ENCODE measurements around the gene SEMA6B. TPM values are rescaled to one million over a fixed set of nuclear protein-coding genes. Genes with fewer than 3 reads are reported as not detected.
"Not testable (repeated sequence)": the region's sequence is repeated elsewhere in the genome, so short reads cannot be mapped to it uniquely, and the experiment has no call there.

The SEMA6B gene
- total RNA-seq, result not detected

GRCh38 chr19:4559569-4559968 lies at the start of gene SEMA6B:
TSS of gene SEMA6B (minus strand) at chr19:4559684. CDS start at chr19:4558457, 1,227 bp downstream.
- ChIA-PET POLR2A (no interaction called here), CTCF (interaction anchor here (0.6 to 2.7 kb wide), 5 partner anchors 10 to 327 kb away, joined by 3 to 10 read pairs (median 3); no protein-coding TSS in a partner anchor)

GRCh38 chr19:4606921-4607678 lies 47.6 kb upstream of the SEMA6B start:
- ChIA-PET POLR2A (no interaction called here), CTCF (interaction anchor here (1.2 kb wide), 1 partner anchor 9 kb away, joined by 3 read pairs; no protein-coding TSS in a partner anchor)

- ChIA-PET CTCF (no interaction called here), POLR2A (interaction anchor here (0.7 kb wide), 1 partner anchor 17 kb away, joined by 10 read pairs; no protein-coding TSS in a partner anchor)
Measured at GRCh38 chr19:4606181-4606580, 46.7 kb upstream of the SEMA6B start.

GRCh38 chr19:4604912-4605311 lies 45.4 kb upstream of the SEMA6B start:
- CTCF ChIA-PET, result no interaction called here
- POLR2A ChIA-PET, result no interaction called here

GRCh38 chr19:4602915-4603314 lies 43.4 kb upstream of the SEMA6B start:
- POLR2A ChIA-PET, result no interaction called here
- CTCF ChIA-PET, result no interaction called here

GRCh38 chr19:4602173-4602788 lies 42.8 kb upstream of the SEMA6B start:
- POLR2A ChIA-PET, result no interaction called here
- CTCF ChIA-PET, result no interaction called here

- CTCF ChIA-PET, result no interaction called here
Measured at GRCh38 chr19:4600893-4601292, 41.4 kb upstream of the SEMA6B start.

GRCh38 chr19:4600082-4600481 lies 40.6 kb upstream of the SEMA6B start:
- POLR2A ChIA-PET, result no interaction called here
- CTCF ChIA-PET, result no interaction called here

More at GRCh38 chr19:4600893-4601292, 41.4 kb upstream of the SEMA6B start:
- POLR2A ChIA-PET, result no interaction called here

GRCh38 chr19:4598712-4599111 lies 39.2 kb upstream of the SEMA6B start:
- ChIA-PET CTCF (interaction anchor here (0.5 to 1.1 kb wide), 2 partner anchors 14 to 975 kb away, joined by 3 to 4 read pairs; no protein-coding TSS in a partner anchor), POLR2A (no interaction called here)

GRCh38 chr19:4597975-4598671 lies 38.6 kb upstream of the SEMA6B start:
- POLR2A ChIA-PET, result no interaction called here
- CTCF ChIA-PET, result interaction anchor here (1.1 kb wide), 2 partner anchors 9 to 13 kb away, joined by 3 read pairs; no protein-coding TSS in a partner anchor

GRCh38 chr19:4597278-4597974 lies 37.9 kb upstream of the SEMA6B start:
- ChIA-PET CTCF (interaction anchor here (0.9 to 1.2 kb wide), 5 partner anchors 10 to 72 kb away, joined by 3 to 4 read pairs (median 3); no protein-coding TSS in a partner anchor), POLR2A (no interaction called here)

GRCh38 chr19:4596033-4596904 lies 36.8 kb upstream of the SEMA6B start:
- ChIA-PET CTCF (interaction anchor here (0.6 to 1.2 kb wide), 4 partner anchors 33 to 552 kb away, joined by 3 to 4 read pairs (median 3); no protein-coding TSS in a partner anchor), POLR2A (no interaction called here)

GRCh38 chr19:4595158-4595557 lies 35.7 kb upstream of the SEMA6B start:
- POLR2A ChIA-PET, result interaction anchor here (0.6 kb wide), 1 partner anchor 272 kb away, joined by 5 read pairs; the partner anchor contains the start of gene PLIN3
- CTCF ChIA-PET, result not testable (repeated sequence)

- POLR2A ChIA-PET, result interaction anchor here (0.6 kb wide), 1 partner anchor 273 kb away, joined by 5 read pairs; the partner anchor contains the start of gene PLIN3
Measured at GRCh38 chr19:4594201-4594600, 34.7 kb upstream of the SEMA6B start.

GRCh38 chr19:4593409-4593851 lies 33.9 kb upstream of the SEMA6B start:
- ChIA-PET POLR2A (no interaction called here), CTCF (interaction anchor here (0.7 to 0.9 kb wide), 2 partner anchors 22 to 1807 kb away, joined by 3 read pairs; no protein-coding TSS in a partner anchor)

More at GRCh38 chr19:4594201-4594600, 34.7 kb upstream of the SEMA6B start:
- CTCF ChIA-PET, result interaction anchor here (0.9 kb wide), 1 partner anchor 23 kb away, joined by 3 read pairs; no protein-coding TSS in a partner anchor

- ChIA-PET POLR2A (no interaction called here), CTCF (interaction anchor here (0.7 to 1.1 kb wide), 4 partner anchors 44 to 75 kb away, joined by 3 to 5 read pairs (median 3); no protein-coding TSS in a partner anchor)
Measured at GRCh38 chr19:4592445-4592844, 33.0 kb upstream of the SEMA6B start.

GRCh38 chr19:4591320-4591719 lies 31.8 kb upstream of the SEMA6B start:
- CTCF ChIA-PET, result no interaction called here
- POLR2A ChIA-PET, result interaction anchor here (0.5 kb wide), 1 partner anchor 55 kb away, joined by 3 read pairs; no protein-coding TSS in a partner anchor

GRCh38 chr19:4590559-4590958 lies 31.1 kb upstream of the SEMA6B start:
- ChIA-PET CTCF (interaction anchor here (0.6 to 1.4 kb wide), 2 partner anchors 44 to 46 kb away, joined by 3 to 4 read pairs; no protein-coding TSS in a partner anchor), POLR2A (no interaction called here)

All from activated CD8-positive, alpha-beta memory T cell treated with anti-CD3 and anti-CD28 coated beads for 36 hours (primary cell).